ENCODE measurements around the gene CEP76. TPM values are rescaled to one million over a fixed set of nuclear protein-coding genes. Genes with fewer than 3 reads are reported as not detected.

The CEP76 gene
- total RNA-seq, 1 experiment from 2014 or later = 18.6 TPM

- Mint-ChIP-seq H3K9me3 (peaks cover 3 to 4% of the 10 kb centered on the region in 2 experiments; a peak in 2 of 5 replicates), H3K27ac (no peak overlapping the region), H3K27me3 (ENCODE audit: low read depth) (no peaks in the 10 kb centered on the region), H3K4me3 (peak overlapping the region; percentile 99), H3K4me1 (peaks cover 22 to 27% of the 10 kb centered on the region in 2 experiments), H3K36me3 (ENCODE audit: insufficient read depth in 1 of 3, low read depth in 3 of 3) (peaks cover 11 to 36% (median 27%) of the 10 kb centered on the region in 3 experiments; a peak in 6 of 7 replicates)
- no peak for DNase-seq
- H4K91ac ChIP-seq (ENCODE audit: insufficient read length, low read depth, low read length) = no peak overlapping the region
- no peak overlapping the region for H2BK12ac ChIP-seq (ENCODE audit: insufficient read length, low read depth, low read length)
- H2AK5ac ChIP-seq (ENCODE audit: insufficient read length, low read length) = no peak overlapping the region
- no peaks in the 10 kb centered on the region; the same call in 1 of the 2 replicates for H3K27me3 ChIP-seq (ENCODE audit: insufficient read depth, low read length)
- H2AFZ ChIP-seq (ENCODE audit: low read length) = no peak overlapping the region
- H3T11ph ChIP-seq (ENCODE audit: low read length) = no peak overlapping the region
- H4K8ac ChIP-seq (replicated peaks; ENCODE audit: insufficient read length, low read depth, low read length) = no peak overlapping the region
- H2BK15ac ChIP-seq (ENCODE audit: low read depth, low read length) = no peak overlapping the region
- H2BK20ac ChIP-seq (ENCODE audit: low read depth, low read length, poor library complexity, severe bottlenecking) = no peak overlapping the region
- peak overlapping the region; percentile 89 for H3K4me2 ChIP-seq (ENCODE audit: insufficient read depth, insufficient read length, low read length)
- H4K5ac ChIP-seq (ENCODE audit: insufficient read length, low read depth, low read length) = no peak overlapping the region
- no peak overlapping the region for H3K27ac ChIP-seq (ENCODE audit: insufficient read length, low read depth, low read length)
- peaks cover 7% of the 10 kb centered on the region for H3K23me2 ChIP-seq (ENCODE audit: insufficient read length, low read depth, low read length, poor library complexity, severe bottlenecking)
- WGBS (ENCODE audit: extremely low coverage, insufficient read length, low lambda C conversion rate) = no CpG with 5 or more reads among the region's 3 CpGs
- H3K18ac ChIP-seq (ENCODE audit: insufficient read length, low read depth, low read length) = no peak overlapping the region
- H3K56ac ChIP-seq (ENCODE audit: insufficient read length, low read depth, low read length) = no peak overlapping the region
- H3K9me3 ChIP-seq (ENCODE audit: control insufficient read depth, low read depth, low read length) = no peaks in the 10 kb centered on the region
- no peak overlapping the region for H2BK5ac ChIP-seq (ENCODE audit: insufficient read length, low read length)
- TF ChIP-seq, protein P1, sequence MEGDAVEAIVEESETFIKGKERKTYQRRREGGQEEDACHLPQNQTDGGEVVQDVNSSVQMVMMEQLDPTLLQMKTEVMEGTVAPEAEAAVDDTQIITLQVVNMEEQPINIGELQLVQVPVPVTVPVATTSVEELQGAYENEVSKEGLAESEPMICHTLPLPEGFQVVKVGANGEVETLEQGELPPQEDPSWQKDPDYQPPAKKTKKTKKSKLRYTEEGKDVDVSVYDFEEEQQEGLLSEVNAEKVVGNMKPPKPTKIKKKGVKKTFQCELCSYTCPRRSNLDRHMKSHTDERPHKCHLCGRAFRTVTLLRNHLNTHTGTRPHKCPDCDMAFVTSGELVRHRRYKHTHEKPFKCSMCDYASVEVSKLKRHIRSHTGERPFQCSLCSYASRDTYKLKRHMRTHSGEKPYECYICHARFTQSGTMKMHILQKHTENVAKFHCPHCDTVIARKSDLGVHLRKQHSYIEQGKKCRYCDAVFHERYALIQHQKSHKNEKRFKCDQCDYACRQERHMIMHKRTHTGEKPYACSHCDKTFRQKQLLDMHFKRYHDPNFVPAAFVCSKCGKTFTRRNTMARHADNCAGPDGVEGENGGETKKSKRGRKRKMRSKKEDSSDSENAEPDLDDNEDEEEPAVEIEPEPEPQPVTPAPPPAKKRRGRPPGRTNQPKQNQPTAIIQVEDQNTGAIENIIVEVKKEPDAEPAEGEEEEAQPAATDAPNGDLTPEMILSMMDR (conservative IDR thresholded peaks at IDR 0.05) = no peak
- no peaks in the 10 kb centered on the region; the same call in 1 of the 2 replicates for H3K4me1 ChIP-seq (ENCODE audit: insufficient read depth, low read length)
- no peak overlapping the region for H2BK120ac ChIP-seq (ENCODE audit: low read depth, low read length, poor library complexity, severe bottlenecking)
- no peak overlapping the region for H3K9ac ChIP-seq (ENCODE audit: extremely low read depth, insufficient read length, low read length)
- no peak overlapping the region for H3K14ac ChIP-seq (ENCODE audit: insufficient read depth, low read length)
- no peaks in the 10 kb centered on the region for H4K20me1 ChIP-seq (ENCODE audit: control insufficient read depth, insufficient read depth, insufficient read length)
- H3K79me1 ChIP-seq (ENCODE audit: insufficient read depth, low read depth, low read length, poor library complexity, severe bottlenecking) = peaks cover 5% of the 10 kb centered on the region
- H3K79me2 ChIP-seq (ENCODE audit: insufficient read depth, low read length) = peaks cover 22% of the 10 kb centered on the region; the same call in 1 of the 2 replicates
- H3K23ac ChIP-seq (ENCODE audit: insufficient read length, low read depth, low read length) = no peak overlapping the region
- no peak overlapping the region for H3K4ac ChIP-seq (ENCODE audit: low read depth, low read length)
Observed at GRCh38 chr18:12701161-12701560, 1.4 kb downstream of the CEP76 start.

Data from H9 (cell line).